IMR-90 (cell line): ENCODE measurements around the gene C9orf152. TPM values are rescaled to one million over a fixed set of nuclear protein-coding genes. Genes with fewer than 3 reads are reported as not detected.

Experiments
- ATAC-seq: fragments of 200-7000 bp; cut with Tn5 transposase; 2 replicates; pipeline ENCODE4 v1.9.1; 2020; ENCODE audit warnings: low read depth, mild to moderate bottlenecking, moderate library complexity
- BruUV-seq: library from RNA; stranded (reverse); fragments of 400-500 nt; replicated peaks from 2 replicates; lab custom pipeline; 2021; lab: Mats Ljungman, UMichigan
- CTCF ChIA-PET: fragments of 300-600 bp; formaldehyde crosslinking; extraction: SDS; loops from one replicate; lab custom pipeline; 2021; ENCODE audit warnings: antibody characterized with exemption; lab: Yijun Ruan, JAX
- POLR2A ChIA-PET: fragments of 300-600 bp; sonication (Branson Sonifier 250); formaldehyde crosslinking; loops from one replicate; lab custom pipeline; 2022; ENCODE audit warnings: antibody characterized with exemption; ENCODE audit not compliant: unreplicated experiment; lab: Charles Lee
- DNase-seq: peaks from one replicate; pipeline ENCODE4 v3.0.0; 2013
- H2AFZ ChIP-seq: replicated peaks from 2 replicates; pipeline ENCODE3; 2013; ENCODE audit warnings: low read length, mild to moderate bottlenecking; ENCODE audit not compliant: poor library complexity
- H2AK5ac ChIP-seq: 2 replicates; pipeline ENCODE4 v1.6.1; 2013; ENCODE audit warnings: low read depth, low read length, inconsistent platforms
- H2AK9ac ChIP-seq: replicated peaks from 2 replicates; pipeline ENCODE3; 2013; ENCODE audit warnings: mild to moderate bottlenecking, low read depth, low read length, moderate library complexity; ENCODE audit not compliant: poor library complexity
- H2BK120ac ChIP-seq: 2 replicates; pipeline ENCODE4 v1.6.1; 2013; ENCODE audit warnings: low read depth, low read length, inconsistent platforms
- H2BK15ac ChIP-seq: 3 replicates; pipeline ENCODE4 v1.6.1; 2013; ENCODE audit warnings: low read depth, low read length, inconsistent platforms
- H2BK20ac ChIP-seq: 2 replicates; pipeline ENCODE4 v1.6.1; 2013; ENCODE audit warnings: low read depth, mild to moderate bottlenecking, inconsistent platforms, low read length, moderate library complexity
- H2BK5ac ChIP-seq: 2 replicates; pipeline ENCODE4 v1.6.1; 2013; ENCODE audit warnings: mild to moderate bottlenecking, low read depth, low read length, inconsistent platforms; ENCODE audit not compliant: poor library complexity, severe bottlenecking
- H3K14ac ChIP-seq: replicated peaks from 2 replicates; pipeline ENCODE4 v1.6.1; 2013; ENCODE audit warnings: low read depth, low read length, inconsistent platforms
- H3K18ac ChIP-seq: 2 replicates; pipeline ENCODE4 v1.6.1; 2013; ENCODE audit warnings: low read depth, low read length, control low read depth
- H3K23ac ChIP-seq: 2 replicates; pipeline ENCODE4 v1.6.1; 2013; ENCODE audit warnings: low read depth, low read length, inconsistent platforms
- H3K27ac ChIP-seq: 2 replicates; pipeline ENCODE4 v1.5.1; 2013; ENCODE audit warnings: mild to moderate bottlenecking, control low read depth, low read length; ENCODE audit not compliant: insufficient read depth
- H3K27me3 ChIP-seq: 2 replicates; pipeline ENCODE4 v1.6.1; 2013; ENCODE audit warnings: low read length; ENCODE audit not compliant: control insufficient read depth, insufficient read depth
- H3K36me3 ChIP-seq: 2 replicates; pipeline ENCODE4 v1.6.1; 2013; ENCODE audit warnings: low read length, mixed read lengths; ENCODE audit not compliant: control insufficient read depth, insufficient read depth
- H3K4ac ChIP-seq: 2 replicates; pipeline ENCODE4 v1.6.1; 2013; ENCODE audit warnings: low read depth, low read length, inconsistent platforms
- H3K4me1 ChIP-seq: 2 replicates; pipeline ENCODE4 v1.6.1; 2013; ENCODE audit warnings: low read length, mixed read lengths; ENCODE audit not compliant: control insufficient read depth, insufficient read depth
- H3K4me2 ChIP-seq: 2 replicates; pipeline ENCODE4 v1.6.1; 2013; ENCODE audit warnings: low read depth, mild to moderate bottlenecking, control low read depth, low read length, moderate library complexity
- H3K4me3 ChIP-seq: 2 replicates; pipeline ENCODE4 v1.5.1; 2013; ENCODE audit warnings: low read depth, mild to moderate bottlenecking, control low read depth, low read length, moderate library complexity; ENCODE audit not compliant: insufficient read depth
- H3K56ac ChIP-seq: 2 replicates; pipeline ENCODE4 v1.6.1; 2013; ENCODE audit warnings: low read length, inconsistent platforms; ENCODE audit not compliant: insufficient read depth; ENCODE audit errors: extremely low read depth
- H3K79me1 ChIP-seq, 2 experiments: 2 replicates each; pipeline ENCODE4 v1.6.1; 2013; ENCODE audit warnings: low read length in 2 of 2, inconsistent platforms in 1 of 2, low read depth in 1 of 2
- H3K9ac ChIP-seq: 2 replicates; pipeline ENCODE4 v1.6.1; 2013; ENCODE audit warnings: low read depth, low read length, control low read depth
- H3K9me1 ChIP-seq: 2 replicates; pipeline ENCODE4 v1.6.1; 2013; ENCODE audit warnings: low read length, inconsistent platforms; ENCODE audit not compliant: insufficient read depth
- H3K9me3 ChIP-seq: 2 replicates; pipeline ENCODE4 v1.6.1; 2013; ENCODE audit warnings: low read length; ENCODE audit not compliant: control insufficient read depth, insufficient read depth
- H4K20me1 ChIP-seq: 2 replicates; pipeline ENCODE4 v1.6.1; 2013; ENCODE audit warnings: low read length, inconsistent platforms; ENCODE audit not compliant: insufficient read depth
- H4K5ac ChIP-seq: 2 replicates; pipeline ENCODE4 v1.6.1; 2013; ENCODE audit warnings: mild to moderate bottlenecking, low read depth, low read length, control low read depth
- H4K8ac ChIP-seq, 2 experiments: 2 replicates each; pipeline ENCODE4 v1.6.1; 2013; ENCODE audit warnings: low read depth in 2 of 2, low read length in 2 of 2, control low read depth in 1 of 2, inconsistent platforms in 1 of 2
- H4K91ac ChIP-seq: 2 replicates; pipeline ENCODE4 v1.6.1; 2013; ENCODE audit warnings: low read depth, low read length, inconsistent platforms; ENCODE audit not compliant: insufficient read depth
- BHLHE40 ChIP-seq: fragments of 150-350 bp; IDR thresholded peaks from 2 replicates; pipeline ENCODE4 v1.6.1; 2016; ENCODE audit warnings: mild to moderate bottlenecking, low read depth, low read length
- CEBPB ChIP-seq: IDR thresholded peaks from 2 replicates; pipeline ENCODE4 v1.6.1; 2012; ENCODE audit warnings: low read depth, low read length, improper control_type of control experiment
- CHD1 ChIP-seq: IDR thresholded peaks from 2 replicates; pipeline ENCODE4 v1.6.1; 2012; ENCODE audit warnings: low read depth, low read length, improper control_type of control experiment
- ELK1 ChIP-seq: fragments of 150-350 bp; IDR thresholded peaks from 2 replicates; pipeline ENCODE4 v1.6.1; 2016; ENCODE audit warnings: low read depth, mild to moderate bottlenecking, low read length, moderate library complexity, borderline replicate concordance
- FOS ChIP-seq: fragments of 150-350 bp; IDR thresholded peaks from 2 replicates; pipeline ENCODE4 v1.6.1; 2016; ENCODE audit warnings: low read depth, low read length
- MAFK ChIP-seq: IDR thresholded peaks from 2 replicates; pipeline ENCODE4 v1.6.1; 2012; ENCODE audit warnings: low read depth, low read length, improper control_type of control experiment
- MAZ ChIP-seq: IDR thresholded peaks from 2 replicates; pipeline ENCODE4 v1.6.1; 2012; ENCODE audit warnings: low read depth, mild to moderate bottlenecking, low read length, improper control_type of control experiment, moderate library complexity, borderline replicate concordance
- MXI1 ChIP-seq: IDR thresholded peaks from 2 replicates; pipeline ENCODE4 v1.6.1; 2012; ENCODE audit warnings: low read depth, mild to moderate bottlenecking, low read length, moderate library complexity, borderline replicate concordance
- POLR2A ChIP-seq: IDR thresholded peaks from 2 replicates; pipeline ENCODE4 v1.6.1; 2012; ENCODE audit warnings: mild to moderate bottlenecking, low read depth, low read length
- RAD21 ChIP-seq: IDR thresholded peaks from 2 replicates; pipeline ENCODE4 v1.6.1; 2012; ENCODE audit warnings: low read length, improper control_type of control experiment
- RCOR1 ChIP-seq: IDR thresholded peaks from 2 replicates; pipeline ENCODE4 v1.6.1; 2012; ENCODE audit warnings: mild to moderate bottlenecking, low read length, improper control_type of control experiment; ENCODE audit not compliant: insufficient replicate concordance
- RFX5 ChIP-seq: IDR thresholded peaks from 2 replicates; pipeline ENCODE4 v1.8.0; 2012; ENCODE audit warnings: low read depth, mild to moderate bottlenecking, low read length, moderate library complexity
- USF2 ChIP-seq: fragments of 150-350 bp; IDR thresholded peaks from 2 replicates; pipeline ENCODE4 v1.6.1; 2017; ENCODE audit warnings: mild to moderate bottlenecking, antibody characterized with exemption, low read length, low read depth
- WGBS, 2 experiments: methylation state at CpG; one replicate each; pipeline versions ENCODE4 v1.1.5 to v1.1.7; 2013; ENCODE audit warnings: missing lambda C conversion rate in 2 of 2; ENCODE audit not compliant: insufficient read length in 1 of 2; ENCODE audit errors: extremely low coverage in 2 of 2; 5-methylcytosine and 5-hydroxymethylcytosine counted together
- dilution Hi-C: fragments of 300-500 bp; cut with HindIII; formaldehyde crosslinking; loops from one replicate; pipeline ENCODE4 v1.14.3; 2018; ENCODE audit warnings: low sequenced_read_pairs; ENCODE audit not compliant: unreplicated experiment
- in situ Hi-C: fragments of 300-500 bp; cut with MboI; formaldehyde crosslinking; loops from 3 replicates; pipeline ENCODE4 v1.14.3; 2019; ENCODE audit warnings: low sequenced_read_pairs, inconsistent platforms, mixed read lengths
- intact Hi-C: fragments of 100-400 bp; cut with micrococcal nuclease; formaldehyde crosslinking; loops from 2 replicates; pipeline ENCODE4 v1.10.0; 2022
- polyA plus RNA-seq, 3 experiments: library from polyadenylated mRNA; depleted of rRNA; stranded (reverse); fragments of >200 nt; gene quantifications; 2 replicates each; pipeline ENCODE4 v1.2.3, GENCODE V29; 2012; ENCODE audit warnings: low replicate concordance in 1 of 3
- total RNA-seq: library from RNA; depleted of rRNA; stranded (reverse); fragments of >200 nt; gene quantifications from 2 replicates; pipeline ENCODE4 v1.2.3, GENCODE V29; 2012

C9orf152 gene
- total and polyA plus RNA-seq, 2 of the 4 experiments (the other 2 are of a cell fraction), result not detected

DNA sequence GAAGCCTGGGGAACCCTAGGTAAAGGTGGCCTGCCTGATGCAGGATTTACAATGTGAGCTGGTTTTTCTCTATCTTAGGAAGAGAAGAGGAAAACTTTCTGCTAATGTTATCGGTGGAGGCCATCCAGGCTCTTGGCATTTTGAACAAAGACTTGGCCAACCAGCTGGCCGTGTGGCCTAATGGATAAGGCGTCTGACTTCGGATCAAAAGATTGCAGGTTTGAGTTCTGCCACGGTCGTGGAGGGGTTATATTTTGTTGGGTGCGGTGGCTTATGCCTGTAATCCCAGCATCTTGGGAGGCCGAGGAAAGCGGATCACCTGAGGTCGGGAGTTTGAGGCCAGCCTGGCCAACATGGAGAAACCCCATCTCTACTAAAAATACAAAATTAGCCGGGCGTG, 9.6 kb downstream of the C9orf152 start:
- 84% methylated on average over 5 of the region's 12 CpGs; no CpG with 5 or more reads in 1 of the 2 experiments for WGBS, 2 experiments
- no peak for ATAC-seq
- CTCF ChIA-PET, result interaction anchor here (0.9 to 1.6 kb wide), 3 partner anchors 11 to 25 kb away, joined by 3 to 6 read pairs (median 4); no protein-coding TSS in a partner anchor

More for the DNA sequence above, 9.6 kb downstream of the C9orf152 start:
- Histone ChIP-seq H3K18ac (no peak overlapping the region), H3K9ac (no peak overlapping the region), H3K4me3 (no peak overlapping the region), H3K14ac (no peak overlapping the region), H3K4me2 (no peak overlapping the region), H3K36me3 (no peaks in the 10 kb centered on the region), H2BK20ac (no peak overlapping the region), H4K20me1 (no peaks in the 10 kb centered on the region), H2BK5ac (no peak overlapping the region), H3K23ac (no peak overlapping the region), H2AK5ac (peak overlapping the region; percentile 49; the same call in 1 of the 2 replicates), H2AK9ac (no peak overlapping the region), H2AFZ (peak overlapping the region; percentile 63), H3K9me3 (no peaks in the 10 kb centered on the region), H4K91ac (no peak overlapping the region), H4K5ac (no peak overlapping the region), H3K27ac (no peak overlapping the region), H3K79me1 (no peaks in the 10 kb centered on the region), H3K56ac (no peak overlapping the region), H2BK15ac (no peak overlapping the region), H3K27me3 (peaks cover 8% of the 10 kb centered on the region), H3K4me1 (no peaks in the 10 kb centered on the region), H3K9me1 (no peaks in the 10 kb centered on the region), H3K4ac (no peak overlapping the region), H4K8ac (no peak overlapping the region), H2BK120ac (no peak overlapping the region)
- no peak for TF ChIP-seq ELK1
- no peak for TF ChIP-seq RAD21
- no peak for TF ChIP-seq MAZ
- no peak for TF ChIP-seq MXI1
- no peak for TF ChIP-seq POLR2A
- TF ChIP-seq RCOR1, result no peak
- TF ChIP-seq BHLHE40, result no peak
- no peak for TF ChIP-seq CHD1
- TF ChIP-seq FOS, result no peak
- TF ChIP-seq RFX5, result no peak
- no peak for TF ChIP-seq USF2
- TF ChIP-seq MAFK, result no peak
- no peak for TF ChIP-seq CEBPB
- dilution Hi-C loops, result no loop called here
- no TSS peak for BruUV-seq
- POLR2A ChIA-PET, result no interaction called here
- intact Hi-C loops, result no loop called here
- no peak for DNase-seq
- in situ Hi-C loops, result loop anchor here (25.0 kb wide), 2 partner anchors 414 to 864 kb away; no protein-coding TSS in a partner anchor
